A673 (cell line): Measurements from ENCODE around the gene MSH6.

ENCODE experiments used
- CTCF ChIP-seq: fragments of 300-800, 200-600 bp; sonication (generic); conservative IDR thresholded peaks from 2 replicates; pipeline ENCODE4 v1.5.1; 2017; ENCODE audit warnings: low read depth, mild to moderate bottlenecking, antibody characterized with exemption, low read length, moderate library complexity, mixed read lengths
- EZH2 ChIP-seq: fragments of 200-600 bp; sonication (generic); IDR thresholded peaks from 2 replicates; pipeline ENCODE4 v1.6.1; 2017; ENCODE audit warnings: borderline replicate concordance, low read depth, mild to moderate bottlenecking, mixed read lengths, antibody characterized with exemption, low read length; ENCODE audit not compliant: poor library complexity, severe bottlenecking

GRCh38 chr2:47741637-47742036 lies 41.3 kb upstream of the MSH6 start:
- no peak for TF ChIP-seq CTCF
- no peak for TF ChIP-seq EZH2
